Endothelial cell of umbilical vein (primary cell): ENCODE measurements around the gene TMEM135. TPM values are rescaled to one million over a fixed set of nuclear protein-coding genes. Genes with fewer than 3 reads are reported as not detected.

Experiments used
- BruUV-seq: library from RNA; stranded (reverse); fragments of 400-500 nt; replicated peaks from 2 replicates; lab custom pipeline; 2021; lab: Mats Ljungman, UMichigan
- CTCF ChIA-PET: fragments of 300-600, 350-600 bp; sonication (Branson Sonifier 250); formaldehyde crosslinking; loops from one replicate; lab custom pipeline; 2021; ENCODE audit warnings: antibody characterized with exemption, inconsistent platforms; lab: Charles Lee
- POLR2A ChIA-PET: fragments of 300-600, 350-600 bp; sonication (Branson Sonifier 250); formaldehyde crosslinking; loops from one replicate; lab custom pipeline; 2021; ENCODE audit warnings: antibody characterized with exemption, inconsistent platforms; lab: Charles Lee
- DNase-seq: peaks from one replicate; pipeline ENCODE4 v3.0.0-alpha.2; 2011; ENCODE audit warnings: low read depth, low spot score
- FAIRE-seq: peaks from 2 replicates; lab custom pipeline; 2011; peaks lifted over from hg19 to GRCh38; lab: Jason Lieb, UNC
- H2AFZ ChIP-seq: 2 replicates; pipeline ENCODE4 v1.6.0; 2012; ENCODE audit warnings: low read depth, low read length, control low read depth, inconsistent platforms
- H3K27ac ChIP-seq: 2 replicates; pipeline ENCODE4 v1.5.1; 2011; ENCODE audit warnings: low read depth, mild to moderate bottlenecking, control low read depth, low read length, moderate library complexity; ENCODE audit not compliant: insufficient read depth
- H3K27me3 ChIP-seq, 2 experiments: 2 replicates each; pipeline versions ENCODE4 v1.6.0 to v1.6.1; 2011; ENCODE audit warnings: low read length in 2 of 2, mixed read lengths in 1 of 2; ENCODE audit not compliant: control insufficient read depth in 2 of 2, insufficient read depth in 2 of 2
- H3K36me3 ChIP-seq, 2 experiments: 2 replicates in 1 of 2; 3 replicates in 1 of 2; pipeline ENCODE4 v1.5.1; 2011; ENCODE audit warnings: low read length in 2 of 2, mild to moderate bottlenecking in 1 of 2, moderate library complexity in 1 of 2; ENCODE audit not compliant: control insufficient read depth in 2 of 2, insufficient read depth in 2 of 2; ENCODE audit errors: extremely low read depth in 1 of 2
- H3K4me1 ChIP-seq: 3 replicates; pipeline ENCODE4 v1.5.1; 2011; ENCODE audit warnings: mild to moderate bottlenecking, low read length; ENCODE audit not compliant: control insufficient read depth, insufficient read depth; ENCODE audit errors: extremely low read depth
- H3K4me2 ChIP-seq: 2 replicates; pipeline ENCODE4 v1.6.1; 2011; ENCODE audit warnings: low read length, control low read depth, mixed read lengths; ENCODE audit not compliant: insufficient read depth
- H3K4me3 ChIP-seq, 3 experiments: fragments of 200-600 bp in 1 of 3; sonication (generic), shearing (Covaris generic) in 1 of 3; replicated peaks in 1 of 3; 2 replicates each; pipeline ENCODE4 v1.5.1; 2011 to 2016; ENCODE audit warnings: control low read depth in 3 of 3, low read length in 3 of 3, mild to moderate bottlenecking in 2 of 3, inconsistent platforms in 1 of 3, low read depth in 1 of 3, moderate library complexity in 1 of 3; ENCODE audit not compliant: insufficient read depth in 1 of 3
- H3K79me2 ChIP-seq: 2 replicates; pipeline ENCODE4 v1.6.0; 2012; ENCODE audit warnings: low read length, inconsistent platforms; ENCODE audit not compliant: control insufficient read depth, insufficient read depth
- H3K9ac ChIP-seq: replicated peaks from 2 replicates; pipeline ENCODE3; 2011; ENCODE audit warnings: low read length, control low read depth; ENCODE audit not compliant: insufficient read depth; ENCODE audit errors: extremely low read depth
- H3K9me1 ChIP-seq: replicated peaks from 3 replicates; pipeline ENCODE4 v1.6.0; 2011; ENCODE audit warnings: mild to moderate bottlenecking, low read length; ENCODE audit not compliant: control insufficient read depth, insufficient read depth; ENCODE audit errors: extremely low read depth
- H3K9me3 ChIP-seq: replicated peaks from 2 replicates; pipeline ENCODE4 v1.5.1; 2012; ENCODE audit warnings: low read length, inconsistent platforms; ENCODE audit not compliant: control insufficient read depth, insufficient read depth
- H4K20me1 ChIP-seq: replicated peaks from 2 replicates; pipeline ENCODE3; 2011; ENCODE audit warnings: mild to moderate bottlenecking, low read length; ENCODE audit not compliant: control insufficient read depth, insufficient read depth; ENCODE audit errors: extremely low read depth
- CTCF ChIP-seq, 2 donors: IDR thresholded peaks; 1 replicate in 1 of 2; 2 replicates in 1 of 2; pipeline ENCODE4 v1.5.1; 2011; ENCODE audit warnings: low read length in 2 of 2, mild to moderate bottlenecking in 2 of 2, moderate library complexity in 2 of 2, control low read depth in 1 of 2, inconsistent platforms in 1 of 2, low read depth in 1 of 2; ENCODE audit not compliant: insufficient read depth in 1 of 2; ENCODE audit errors: extremely low read depth in 1 of 2
- EZH2 ChIP-seq: IDR thresholded peaks from 2 replicates; pipeline ENCODE4 v1.6.1; 2012; ENCODE audit warnings: borderline replicate concordance, low read depth, mild to moderate bottlenecking, moderate library complexity, low read length, inconsistent platforms; ENCODE audit not compliant: severe bottlenecking
- FOS ChIP-seq: IDR thresholded peaks from 2 replicates; pipeline ENCODE4 v1.6.1; 2011; ENCODE audit warnings: mild to moderate bottlenecking, low read length, moderate library complexity, borderline replicate concordance; ENCODE audit not compliant: insufficient read depth
- GATA2 ChIP-seq: IDR thresholded peaks from 2 replicates; pipeline ENCODE4 v1.7.0; 2011; ENCODE audit warnings: low read depth, mild to moderate bottlenecking, moderate library complexity, mixed read lengths, low read length; ENCODE audit not compliant: insufficient read length, insufficient read depth
- JUN ChIP-seq: IDR thresholded peaks from 2 replicates; pipeline ENCODE4 v1.6.1; 2011; ENCODE audit warnings: borderline replicate concordance, low read depth; ENCODE audit not compliant: insufficient read length, insufficient read depth
- MAX ChIP-seq: IDR thresholded peaks from 2 replicates; pipeline ENCODE4 v1.6.1; 2011; ENCODE audit not compliant: insufficient read depth, insufficient read length
- MYC ChIP-seq: IDR thresholded peaks from one replicate; pipeline ENCODE4 v1.6.1; 2011; ENCODE audit warnings: mild to moderate bottlenecking, low read depth, low read length
- POLR2A ChIP-seq: IDR thresholded peaks from 2 replicates; pipeline ENCODE4 v1.6.1; 2012; ENCODE audit warnings: low read depth, mild to moderate bottlenecking, control low read depth, low read length
- POLR2AphosphoS5 ChIP-seq: IDR thresholded peaks from 2 replicates; pipeline ENCODE4 v1.6.1; 2012; ENCODE audit warnings: low read depth, mild to moderate bottlenecking, control low read depth, low read length, moderate library complexity; ENCODE audit not compliant: insufficient read depth
- dilution Hi-C: fragments of 300-500 bp; cut with MboI; formaldehyde crosslinking; loops from one replicate; pipeline ENCODE4 v1.15.0; 2019; ENCODE audit warnings: low sequenced_read_pairs; ENCODE audit not compliant: extremely low pct_ligation_motif_present
- intact Hi-C: fragments of 100-400 bp; cut with micrococcal nuclease; formaldehyde crosslinking; loops from one replicate; pipeline ENCODE4 v1.10.0; 2022
- polyA plus RNA-seq, 4 experiments: library from polyadenylated mRNA; depleted of rRNA in 3 of 4; stranded (reverse) in 3 of 4; unstranded in 1 of 4; fragments of >200 nt; gene quantifications; 2 replicates each; pipeline versions ENCODE4 v1.2.1 to v1.2.3, GENCODE V29; 2011 to 2012; ENCODE audit warnings: missing spikeins in 1 of 4
- total RNA-seq: library from RNA; stranded (reverse); gene quantifications from 2 replicates; pipeline ENCODE4 v1.2.3, GENCODE V29; 2021

Gene TMEM135
- total and polyA plus RNA-seq, 2 donors (not counting 3 experiments of a cell fraction or from before 2014, with no cell fraction given) = 12.3 to 33.2 TPM

- Histone ChIP-seq H3K4me1 (peaks cover 12% of the 10 kb centered on the region), H3K27me3 (no peaks in the 10 kb centered on the region), H4K20me1 (no peaks in the 10 kb centered on the region), H3K4me3 (no peak overlapping the region), H3K9me3 (no peaks in the 10 kb centered on the region), H3K9me1 (no peaks in the 10 kb centered on the region), H3K36me3 (no peaks in the 10 kb centered on the region), H2AFZ (no peak overlapping the region), H3K79me2 (peaks cover 24% of the 10 kb centered on the region), H3K4me2 (no peak overlapping the region), H3K27ac (no peak overlapping the region), H3K9ac (no peak overlapping the region)
- no peak for FAIRE-seq
- intact Hi-C loops = loop anchor here (2.0 to 5.0 kb wide), 3 partner anchors 17 to 245 kb away; no protein-coding TSS in a partner anchor
- dilution Hi-C loops = no loop called here
- CTCF ChIA-PET = interaction anchor here (0.7 to 1.6 kb wide), 2 partner anchors 41 to 53 kb away, joined by 3 to 5 read pairs; no protein-coding TSS in a partner anchor
- POLR2A ChIA-PET = no interaction called here
- no peak for DNase-seq
- no TSS peak for BruUV-seq
- no peak for TF ChIP-seq GATA2
- no peak for TF ChIP-seq POLR2AphosphoS5
- no peak for TF ChIP-seq POLR2A
- TF ChIP-seq EZH2 = no peak
- no peak for TF ChIP-seq CTCF (IDR thresholded peaks at IDR 0.05; ENCODE audit: extremely low read depth in 1 of 2, insufficient read depth in 1 of 2, low read depth in 1 of 2, low read length in 2 of 2)
- no peak for TF ChIP-seq MAX
- no peak for TF ChIP-seq FOS
- no peak for TF ChIP-seq MYC
- TF ChIP-seq JUN = no peak
Observed at GRCh38 chr11:87035976-87036583, 1.7 kb upstream of the TMEM135 start.
